HK-2 (cell line): ENCODE results near the gene MCRS1.

Source experiments
- DNase-seq: peaks from one replicate; pipeline ENCODE4 v3.0.0-alpha.2; 2018; ENCODE audit not compliant: unreplicated experiment

The MCRS1 gene

GRCh38 chr12:49582850-49583249 lies 14.9 kb upstream of the MCRS1 start:
- DNase-seq, result no peak

GRCh38 chr12:49582201-49582600 lies 14.3 kb upstream of the MCRS1 start:
- DNase-seq, result no peak

GRCh38 chr12:49580572-49581535 lies 12.9 kb upstream of the MCRS1 start:
- DNase-seq, result peak; percentile 81

GRCh38 chr12:49578471-49579112 lies 10.7 kb upstream of the MCRS1 start:
- DNase-seq, result no peak

- no peak for DNase-seq
These were observed 9.8 kb upstream of the MCRS1 start for GRCh38 chr12:49577589-49578315.

GRCh38 chr12:49568442-49569162 lies 660 bp upstream of the MCRS1 start:
- DNase-seq, result no peak

GRCh38 chr12:49567302-49567610 lies 686 bp downstream of the MCRS1 start:
- DNase-seq, result no peak

- no peak for DNase-seq
These were observed 1.6 kb downstream of the MCRS1 start for GRCh38 chr12:49566361-49566760.

GRCh38 chr12:49565406-49566265 lies 2.3 kb downstream of the MCRS1 start:
- no peak for DNase-seq

- DNase-seq, result no peak
These were observed 3.1 kb downstream of the MCRS1 start for GRCh38 chr12:49564686-49565405.

GRCh38 chr12:49563951-49564685 lies 3.8 kb downstream of the MCRS1 start:
- DNase-seq, result no peak

- DNase-seq, result no peak
These were observed 5.1 kb downstream of the MCRS1 start for GRCh38 chr12:49562831-49563230.

- no peak for DNase-seq
These were observed 5.7 kb downstream of the MCRS1 start for GRCh38 chr12:49562233-49562632.

- DNase-seq, result no peak
These were observed 7.2 kb downstream of the MCRS1 start for GRCh38 chr12:49560695-49561094.

- DNase-seq, result no peak
These were observed 8.8 kb downstream of the MCRS1 start for GRCh38 chr12:49559011-49559675.

- no peak for DNase-seq
These were observed 9.4 kb downstream of the MCRS1 start for GRCh38 chr12:49558526-49558925.

GRCh38 chr12:49557917-49558215 lies 10.1 kb downstream of the MCRS1 start:
- DNase-seq, result no peak

GRCh38 chr12:49557187-49557916 lies 10.6 kb downstream of the MCRS1 start:
- DNase-seq, result no peak
